ENCODE data around the gene UNC13B. TPM values are rescaled to one million over a fixed set of nuclear protein-coding genes. Genes with fewer than 3 reads are reported as not detected.

The UNC13B gene
- total and polyA plus RNA-seq, 2 experiments from 2014 or later: 8.7 to 52.1 TPM

DNA sequence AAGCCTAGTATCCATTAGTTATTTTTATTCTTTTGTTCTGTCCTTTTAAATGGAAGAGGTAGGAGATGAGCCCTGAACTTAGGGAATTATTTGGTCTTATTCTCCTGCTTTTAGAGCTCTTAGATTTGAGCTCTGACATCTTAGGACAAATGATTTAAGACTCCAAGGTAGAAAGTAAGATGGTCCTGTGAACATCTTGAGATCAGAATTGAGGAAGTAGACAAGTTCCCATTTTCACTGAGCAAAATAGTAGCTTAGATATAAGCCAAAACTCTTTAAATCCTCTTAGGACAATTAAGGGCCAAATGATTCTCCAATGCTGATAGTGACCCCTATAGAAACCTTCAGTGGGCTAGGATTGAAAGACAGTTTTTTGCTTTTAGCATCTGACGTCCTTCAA is 275.1 kb downstream of the UNC13B start:
- H3F3A ChIP-seq (replicated peaks; ENCODE audit: low read depth): no peaks in the 10 kb centered on the region
- Mint-ChIP-seq H3K4me3 (no peak overlapping the region), H3K27me3 (ENCODE audit: insufficient read depth, low read depth, poor library complexity) (no peaks in the 10 kb centered on the region), H3K36me3 (ENCODE audit: low read depth) (no peaks in the 10 kb centered on the region), H3K4me1 (no peaks in the 10 kb centered on the region), H3K27ac (no peak overlapping the region), H3K9me3 (no peaks in the 10 kb centered on the region)
- H3K4me1 ChIP-seq (ENCODE audit: insufficient read depth): no peaks in the 10 kb centered on the region
- no peak overlapping the region for H3K4me2 ChIP-seq
- ATAC-seq: no peak
- DNase-seq (ENCODE audit: low spot score): no peak
- no peaks in the 10 kb centered on the region for H4K20me1 ChIP-seq (replicated peaks; ENCODE audit: insufficient read depth)
- no peaks in the 10 kb centered on the region for H3K79me2 ChIP-seq (replicated peaks; ENCODE audit: insufficient read depth)
- TF ChIP-seq, protein P1, sequence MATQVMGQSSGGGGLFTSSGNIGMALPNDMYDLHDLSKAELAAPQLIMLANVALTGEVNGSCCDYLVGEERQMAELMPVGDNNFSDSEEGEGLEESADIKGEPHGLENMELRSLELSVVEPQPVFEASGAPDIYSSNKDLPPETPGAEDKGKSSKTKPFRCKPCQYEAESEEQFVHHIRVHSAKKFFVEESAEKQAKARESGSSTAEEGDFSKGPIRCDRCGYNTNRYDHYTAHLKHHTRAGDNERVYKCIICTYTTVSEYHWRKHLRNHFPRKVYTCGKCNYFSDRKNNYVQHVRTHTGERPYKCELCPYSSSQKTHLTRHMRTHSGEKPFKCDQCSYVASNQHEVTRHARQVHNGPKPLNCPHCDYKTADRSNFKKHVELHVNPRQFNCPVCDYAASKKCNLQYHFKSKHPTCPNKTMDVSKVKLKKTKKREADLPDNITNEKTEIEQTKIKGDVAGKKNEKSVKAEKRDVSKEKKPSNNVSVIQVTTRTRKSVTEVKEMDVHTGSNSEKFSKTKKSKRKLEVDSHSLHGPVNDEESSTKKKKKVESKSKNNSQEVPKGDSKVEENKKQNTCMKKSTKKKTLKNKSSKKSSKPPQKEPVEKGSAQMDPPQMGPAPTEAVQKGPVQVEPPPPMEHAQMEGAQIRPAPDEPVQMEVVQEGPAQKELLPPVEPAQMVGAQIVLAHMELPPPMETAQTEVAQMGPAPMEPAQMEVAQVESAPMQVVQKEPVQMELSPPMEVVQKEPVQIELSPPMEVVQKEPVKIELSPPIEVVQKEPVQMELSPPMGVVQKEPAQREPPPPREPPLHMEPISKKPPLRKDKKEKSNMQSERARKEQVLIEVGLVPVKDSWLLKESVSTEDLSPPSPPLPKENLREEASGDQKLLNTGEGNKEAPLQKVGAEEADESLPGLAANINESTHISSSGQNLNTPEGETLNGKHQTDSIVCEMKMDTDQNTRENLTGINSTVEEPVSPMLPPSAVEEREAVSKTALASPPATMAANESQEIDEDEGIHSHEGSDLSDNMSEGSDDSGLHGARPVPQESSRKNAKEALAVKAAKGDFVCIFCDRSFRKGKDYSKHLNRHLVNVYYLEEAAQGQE (IDR thresholded peaks at IDR 0.05; ENCODE audit: unreplicated experiment): no peak
- TF ChIP-seq CREB1 (CRISPR knock-in tag; IDR thresholded peaks at IDR 0.05; ENCODE audit: low read depth) (no peak), NANOG (IDR thresholded peaks at IDR 0.05; ENCODE audit: borderline replicate concordance) (no peak), EZH2phosphoT487 (IDR thresholded peaks at IDR 0.05; ENCODE audit: unreplicated experiment) (no peak), JUNB (IDR thresholded peaks at IDR 0.05; ENCODE audit: unreplicated experiment) (no peak), STAT1 (IDR thresholded peaks at IDR 0.05; ENCODE audit: unreplicated experiment) (no peak)
- TF ChIP-seq, protein P2, sequence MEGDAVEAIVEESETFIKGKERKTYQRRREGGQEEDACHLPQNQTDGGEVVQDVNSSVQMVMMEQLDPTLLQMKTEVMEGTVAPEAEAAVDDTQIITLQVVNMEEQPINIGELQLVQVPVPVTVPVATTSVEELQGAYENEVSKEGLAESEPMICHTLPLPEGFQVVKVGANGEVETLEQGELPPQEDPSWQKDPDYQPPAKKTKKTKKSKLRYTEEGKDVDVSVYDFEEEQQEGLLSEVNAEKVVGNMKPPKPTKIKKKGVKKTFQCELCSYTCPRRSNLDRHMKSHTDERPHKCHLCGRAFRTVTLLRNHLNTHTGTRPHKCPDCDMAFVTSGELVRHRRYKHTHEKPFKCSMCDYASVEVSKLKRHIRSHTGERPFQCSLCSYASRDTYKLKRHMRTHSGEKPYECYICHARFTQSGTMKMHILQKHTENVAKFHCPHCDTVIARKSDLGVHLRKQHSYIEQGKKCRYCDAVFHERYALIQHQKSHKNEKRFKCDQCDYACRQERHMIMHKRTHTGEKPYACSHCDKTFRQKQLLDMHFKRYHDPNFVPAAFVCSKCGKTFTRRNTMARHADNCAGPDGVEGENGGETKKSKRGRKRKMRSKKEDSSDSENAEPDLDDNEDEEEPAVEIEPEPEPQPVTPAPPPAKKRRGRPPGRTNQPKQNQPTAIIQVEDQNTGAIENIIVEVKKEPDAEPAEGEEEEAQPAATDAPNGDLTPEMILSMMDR (conservative IDR thresholded peaks at IDR 0.05; ENCODE audit: low read depth in 2 of 2): no peak
- H2AFZ ChIP-seq: 0 out of 2 replicates have a peak overlapping the region, but pooled peaks have one; percentile 13
- no peaks in the 10 kb centered on the region for H3K9me2 ChIP-seq (ENCODE audit: insufficient read depth)
- no peak overlapping the region for H3K4me3 ChIP-seq
- no peaks in the 10 kb centered on the region for H3K36me3 ChIP-seq (ENCODE audit: insufficient read depth)
- H3K27me3 ChIP-seq (ENCODE audit: insufficient read depth): no peaks in the 10 kb centered on the region; the same call in 1 of the 2 replicates
- H3K27ac ChIP-seq (ENCODE audit: low read depth): no peak overlapping the region

DNA sequence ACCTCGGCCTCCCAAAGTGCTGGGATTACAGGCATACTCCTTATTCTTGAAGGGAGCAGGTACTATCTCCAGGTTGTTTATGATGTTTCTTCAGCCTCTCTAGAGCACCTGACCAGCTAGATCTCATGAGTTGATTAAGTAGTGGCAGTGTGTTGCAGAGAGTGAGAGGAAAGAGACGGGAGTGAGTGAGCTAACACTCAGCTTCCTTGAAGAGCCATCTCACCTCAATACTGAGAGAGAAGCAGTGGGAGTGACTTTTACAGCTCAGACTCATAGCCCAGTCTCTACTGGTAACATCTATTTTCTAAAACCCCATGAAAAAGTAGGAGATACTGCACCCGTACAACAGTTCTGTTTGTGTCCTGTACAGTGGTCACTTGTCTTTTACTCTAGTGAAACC is 284.2 kb downstream of the UNC13B start:
- Histone ChIP-seq H3K4me2 (no peak overlapping the region), H3K36me3 (ENCODE audit: insufficient read depth) (no peaks in the 10 kb centered on the region), H2AFZ (no peak overlapping the region), H3F3A (replicated peaks; ENCODE audit: low read depth) (no peaks in the 10 kb centered on the region), H3K4me3 (no peak overlapping the region), H3K27me3 (ENCODE audit: insufficient read depth) (no peaks in the 10 kb centered on the region), H3K79me2 (replicated peaks; ENCODE audit: insufficient read depth) (no peaks in the 10 kb centered on the region), H3K27ac (ENCODE audit: low read depth) (no peak overlapping the region), H3K4me1 (ENCODE audit: insufficient read depth) (no peaks in the 10 kb centered on the region), H4K20me1 (replicated peaks; ENCODE audit: insufficient read depth) (peaks cover 6% of the 10 kb centered on the region; the same call in 1 of the 2 replicates), H3K9me2 (ENCODE audit: insufficient read depth) (peaks cover 3% of the 10 kb centered on the region; the same call in 1 of the 2 replicates)
- Mint-ChIP-seq H3K9me3 (no peaks in the 10 kb centered on the region), H3K4me1 (no peaks in the 10 kb centered on the region), H3K27ac (no peak overlapping the region), H3K27me3 (ENCODE audit: insufficient read depth, low read depth, poor library complexity) (no peaks in the 10 kb centered on the region), H3K4me3 (no peak overlapping the region), H3K36me3 (ENCODE audit: low read depth) (no peaks in the 10 kb centered on the region)
- DNase-seq (ENCODE audit: low spot score): no peak
- no peak for ATAC-seq
- TF ChIP-seq, protein P3, sequence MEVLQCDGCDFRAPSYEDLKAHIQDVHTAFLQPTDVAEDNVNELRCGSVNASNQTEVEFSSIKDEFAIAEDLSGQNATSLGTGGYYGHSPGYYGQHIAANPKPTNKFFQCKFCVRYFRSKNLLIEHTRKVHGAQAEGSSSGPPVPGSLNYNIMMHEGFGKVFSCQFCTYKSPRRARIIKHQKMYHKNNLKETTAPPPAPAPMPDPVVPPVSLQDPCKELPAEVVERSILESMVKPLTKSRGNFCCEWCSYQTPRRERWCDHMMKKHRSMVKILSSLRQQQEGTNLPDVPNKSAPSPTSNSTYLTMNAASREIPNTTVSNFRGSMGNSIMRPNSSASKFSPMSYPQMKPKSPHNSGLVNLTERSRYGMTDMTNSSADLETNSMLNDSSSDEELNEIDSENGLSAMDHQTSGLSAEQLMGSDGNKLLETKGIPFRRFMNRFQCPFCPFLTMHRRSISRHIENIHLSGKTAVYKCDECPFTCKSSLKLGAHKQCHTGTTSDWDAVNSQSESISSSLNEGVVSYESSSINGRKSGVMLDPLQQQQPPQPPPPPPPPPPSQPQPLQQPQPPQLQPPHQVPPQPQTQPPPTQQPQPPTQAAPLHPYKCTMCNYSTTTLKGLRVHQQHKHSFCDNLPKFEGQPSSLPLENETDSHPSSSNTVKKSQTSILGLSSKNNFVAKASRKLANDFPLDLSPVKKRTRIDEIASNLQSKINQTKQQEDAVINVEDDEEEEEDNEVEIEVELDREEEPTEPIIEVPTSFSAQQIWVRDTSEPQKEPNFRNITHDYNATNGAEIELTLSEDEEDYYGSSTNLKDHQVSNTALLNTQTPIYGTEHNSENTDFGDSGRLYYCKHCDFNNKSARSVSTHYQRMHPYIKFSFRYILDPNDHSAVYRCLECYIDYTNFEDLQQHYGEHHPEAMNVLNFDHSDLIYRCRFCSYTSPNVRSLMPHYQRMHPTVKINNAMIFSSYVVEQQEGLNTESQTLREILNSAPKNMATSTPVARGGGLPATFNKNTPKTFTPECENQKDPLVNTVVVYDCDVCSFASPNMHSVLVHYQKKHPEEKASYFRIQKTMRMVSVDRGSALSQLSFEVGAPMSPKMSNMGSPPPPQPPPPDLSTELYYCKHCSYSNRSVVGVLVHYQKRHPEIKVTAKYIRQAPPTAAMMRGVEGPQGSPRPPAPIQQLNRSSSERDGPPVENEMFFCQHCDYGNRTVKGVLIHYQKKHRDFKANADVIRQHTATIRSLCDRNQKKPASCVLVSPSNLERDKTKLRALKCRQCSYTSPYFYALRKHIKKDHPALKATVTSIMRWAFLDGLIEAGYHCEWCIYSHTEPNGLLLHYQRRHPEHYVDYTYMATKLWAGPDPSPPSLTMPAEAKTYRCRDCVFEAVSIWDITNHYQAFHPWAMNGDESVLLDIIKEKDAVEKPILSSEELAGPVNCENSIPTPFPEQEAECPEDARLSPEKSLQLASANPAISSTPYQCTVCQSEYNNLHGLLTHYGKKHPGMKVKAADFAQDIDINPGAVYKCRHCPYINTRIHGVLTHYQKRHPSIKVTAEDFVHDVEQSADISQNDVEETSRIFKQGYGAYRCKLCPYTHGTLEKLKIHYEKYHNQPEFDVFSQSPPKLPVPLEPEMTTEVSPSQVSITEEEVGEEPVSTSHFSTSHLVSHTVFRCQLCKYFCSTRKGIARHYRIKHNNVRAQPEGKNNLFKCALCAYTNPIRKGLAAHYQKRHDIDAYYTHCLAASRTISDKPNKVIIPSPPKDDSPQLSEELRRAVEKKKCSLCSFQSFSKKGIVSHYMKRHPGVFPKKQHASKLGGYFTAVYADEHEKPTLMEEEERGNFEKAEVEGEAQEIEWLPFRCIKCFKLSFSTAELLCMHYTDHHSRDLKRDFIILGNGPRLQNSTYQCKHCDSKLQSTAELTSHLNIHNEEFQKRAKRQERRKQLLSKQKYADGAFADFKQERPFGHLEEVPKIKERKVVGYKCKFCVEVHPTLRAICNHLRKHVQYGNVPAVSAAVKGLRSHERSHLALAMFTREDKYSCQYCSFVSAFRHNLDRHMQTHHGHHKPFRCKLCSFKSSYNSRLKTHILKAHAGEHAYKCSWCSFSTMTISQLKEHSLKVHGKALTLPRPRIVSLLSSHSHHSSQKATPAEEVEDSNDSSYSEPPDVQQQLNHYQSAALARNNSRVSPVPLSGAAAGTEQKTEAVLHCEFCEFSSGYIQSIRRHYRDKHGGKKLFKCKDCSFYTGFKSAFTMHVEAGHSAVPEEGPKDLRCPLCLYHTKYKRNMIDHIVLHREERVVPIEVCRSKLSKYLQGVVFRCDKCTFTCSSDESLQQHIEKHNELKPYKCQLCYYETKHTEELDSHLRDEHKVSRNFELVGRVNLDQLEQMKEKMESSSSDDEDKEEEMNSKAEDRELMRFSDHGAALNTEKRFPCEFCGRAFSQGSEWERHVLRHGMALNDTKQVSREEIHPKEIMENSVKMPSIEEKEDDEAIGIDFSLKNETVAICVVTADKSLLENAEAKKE (CRISPR knock-in tag; IDR thresholded peaks at IDR 0.05): no peak
- TF ChIP-seq JUNB (IDR thresholded peaks at IDR 0.05; ENCODE audit: unreplicated experiment): no peak
- TF ChIP-seq POLR2AphosphoS5 (IDR thresholded peaks at IDR 0.05; ENCODE audit: low read depth): no peak
